Progenitor cell of endocrine pancreas (in vitro differentiated cells): Measurements from ENCODE around the gene MFSD8. TPM values are rescaled to one million over a fixed set of nuclear protein-coding genes. Genes with fewer than 3 reads are reported as not detected.

Experiments
- DNase-seq: peaks from one replicate; pipeline ENCODE4 v3.0.0; 2021; ENCODE audit warnings: low spot score; ENCODE audit not compliant: unreplicated experiment
- H3K27ac Mint-ChIP-seq: 2 replicates; pipeline ENCODE4 v1.8.0; 2021; ENCODE audit warnings: mild to moderate bottlenecking, moderate library complexity, mixed read lengths
- H3K27me3 Mint-ChIP-seq: 2 replicates; pipeline ENCODE4 v1.8.0; 2021; ENCODE audit warnings: mixed read lengths
- H3K36me3 Mint-ChIP-seq: 2 replicates; pipeline ENCODE4 v1.8.0; 2022; ENCODE audit warnings: mixed read lengths; ENCODE audit not compliant: insufficient read depth
- H3K4me1 Mint-ChIP-seq: 2 replicates; pipeline ENCODE4 v1.8.0; 2021; ENCODE audit warnings: low read depth, mixed read lengths
- H3K4me3 Mint-ChIP-seq: 2 replicates; pipeline ENCODE4 v1.8.0; 2021; ENCODE audit warnings: low read depth, mild to moderate bottlenecking, moderate library complexity, mixed read lengths
- H3K9me3 Mint-ChIP-seq: 2 replicates; pipeline ENCODE4 v1.8.0; 2021; ENCODE audit warnings: low read depth, mixed read lengths
- total RNA-seq: library from RNA; stranded (reverse); gene quantifications from 2 replicates; pipeline ENCODE4 v1.2.1, GENCODE V29; 2021
- TF ChIP-seq, protein P1 (sequence below): fragments of 200-600 bp; sonication (generic); IDR thresholded peaks from one replicate; pipeline ENCODE4 v1.5.0; 2021; ENCODE audit warnings: antibody characterized with exemption, mild to moderate bottlenecking; ENCODE audit not compliant: unreplicated experiment

The MFSD8 gene
- total RNA-seq, 1 donor from 2014 or later = 28.7 TPM

DNA sequence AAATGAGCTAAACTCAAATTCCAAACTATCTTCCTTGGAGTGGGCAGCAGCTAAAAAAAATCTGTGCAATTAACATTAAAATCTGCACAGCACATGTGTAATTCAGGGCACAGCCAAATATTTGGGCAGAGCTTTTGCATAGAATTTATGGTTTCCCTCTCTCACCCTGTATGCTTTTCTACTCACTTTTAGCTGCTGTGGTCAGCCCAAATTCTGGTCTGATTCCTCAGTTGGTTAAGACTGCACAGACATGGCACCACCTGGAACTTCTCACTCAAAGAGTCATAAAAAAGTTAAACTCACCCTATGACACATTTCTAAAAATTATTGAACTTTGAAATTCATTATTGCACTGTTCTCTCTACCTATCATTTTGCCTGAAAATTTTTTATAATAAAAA, 89.2 kb downstream of the MFSD8 start:
- H3K36me3 Mint-ChIP-seq = peaks cover 6% of the 10 kb centered on the region
- no peak for DNase-seq
- H3K27ac Mint-ChIP-seq = no peak overlapping the region
- H3K9me3 Mint-ChIP-seq = peaks cover 3% of the 10 kb centered on the region
- H3K27me3 Mint-ChIP-seq = no peaks in the 10 kb centered on the region
- no peak overlapping the region for H3K4me3 Mint-ChIP-seq
- peaks cover 3% of the 10 kb centered on the region for H3K4me1 Mint-ChIP-seq
- TF ChIP-seq, protein P1, sequence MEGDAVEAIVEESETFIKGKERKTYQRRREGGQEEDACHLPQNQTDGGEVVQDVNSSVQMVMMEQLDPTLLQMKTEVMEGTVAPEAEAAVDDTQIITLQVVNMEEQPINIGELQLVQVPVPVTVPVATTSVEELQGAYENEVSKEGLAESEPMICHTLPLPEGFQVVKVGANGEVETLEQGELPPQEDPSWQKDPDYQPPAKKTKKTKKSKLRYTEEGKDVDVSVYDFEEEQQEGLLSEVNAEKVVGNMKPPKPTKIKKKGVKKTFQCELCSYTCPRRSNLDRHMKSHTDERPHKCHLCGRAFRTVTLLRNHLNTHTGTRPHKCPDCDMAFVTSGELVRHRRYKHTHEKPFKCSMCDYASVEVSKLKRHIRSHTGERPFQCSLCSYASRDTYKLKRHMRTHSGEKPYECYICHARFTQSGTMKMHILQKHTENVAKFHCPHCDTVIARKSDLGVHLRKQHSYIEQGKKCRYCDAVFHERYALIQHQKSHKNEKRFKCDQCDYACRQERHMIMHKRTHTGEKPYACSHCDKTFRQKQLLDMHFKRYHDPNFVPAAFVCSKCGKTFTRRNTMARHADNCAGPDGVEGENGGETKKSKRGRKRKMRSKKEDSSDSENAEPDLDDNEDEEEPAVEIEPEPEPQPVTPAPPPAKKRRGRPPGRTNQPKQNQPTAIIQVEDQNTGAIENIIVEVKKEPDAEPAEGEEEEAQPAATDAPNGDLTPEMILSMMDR = no peak

DNA sequence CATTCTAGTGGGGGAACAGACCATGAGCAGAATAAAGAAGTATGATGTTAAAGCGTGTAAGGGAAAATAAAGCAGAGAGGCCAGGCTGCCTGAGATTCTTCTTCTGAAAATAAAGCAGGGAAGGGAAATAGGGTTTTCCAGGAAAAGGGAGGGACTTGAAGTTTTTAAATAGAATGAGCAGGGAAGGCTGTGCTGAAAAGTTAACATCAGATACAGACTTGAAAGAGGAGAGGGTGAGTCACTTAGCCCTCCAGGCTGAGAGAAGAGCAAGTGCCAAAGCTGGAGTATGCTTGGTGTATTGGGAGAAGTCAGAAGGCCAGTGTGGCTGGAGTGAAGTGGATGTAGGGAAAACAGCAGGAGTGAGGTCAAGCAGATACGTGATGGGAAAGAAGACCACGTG, 94.3 kb downstream of the MFSD8 start:
- Mint-ChIP-seq H3K27me3 (no peaks in the 10 kb centered on the region), H3K4me3 (no peak overlapping the region), H3K9me3 (peaks cover 3% of the 10 kb centered on the region), H3K27ac (no peak overlapping the region), H3K4me1 (no peaks in the 10 kb centered on the region), H3K36me3 (peaks cover 6% of the 10 kb centered on the region)
- TF ChIP-seq, protein P1 = no peak
- no peak for DNase-seq

DNA sequence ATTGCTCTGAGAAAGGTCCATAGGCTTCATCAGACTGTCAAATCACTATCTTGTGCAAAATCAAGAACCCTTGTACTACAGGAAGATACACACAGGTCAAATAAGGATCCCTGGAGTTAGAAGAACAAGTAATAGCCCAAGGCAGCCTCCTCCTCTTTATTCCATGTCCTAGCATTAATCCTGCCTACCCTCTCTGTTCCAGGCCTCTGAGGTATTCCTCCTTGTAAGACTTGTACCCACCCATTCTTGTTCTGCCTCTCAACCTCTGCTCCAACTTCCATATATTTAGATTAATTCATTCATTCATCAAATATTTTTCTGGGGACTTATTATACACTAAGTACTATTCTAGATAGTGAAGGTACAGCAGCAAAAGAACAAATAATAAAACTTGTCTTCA, 94.7 kb downstream of the MFSD8 start:
- Mint-ChIP-seq H3K36me3 (peaks cover 6% of the 10 kb centered on the region), H3K27ac (no peak overlapping the region), H3K4me1 (no peaks in the 10 kb centered on the region), H3K27me3 (no peaks in the 10 kb centered on the region), H3K9me3 (peaks cover 3% of the 10 kb centered on the region), H3K4me3 (no peak overlapping the region)
- no peak for DNase-seq
- TF ChIP-seq, protein P1 = no peak

DNA sequence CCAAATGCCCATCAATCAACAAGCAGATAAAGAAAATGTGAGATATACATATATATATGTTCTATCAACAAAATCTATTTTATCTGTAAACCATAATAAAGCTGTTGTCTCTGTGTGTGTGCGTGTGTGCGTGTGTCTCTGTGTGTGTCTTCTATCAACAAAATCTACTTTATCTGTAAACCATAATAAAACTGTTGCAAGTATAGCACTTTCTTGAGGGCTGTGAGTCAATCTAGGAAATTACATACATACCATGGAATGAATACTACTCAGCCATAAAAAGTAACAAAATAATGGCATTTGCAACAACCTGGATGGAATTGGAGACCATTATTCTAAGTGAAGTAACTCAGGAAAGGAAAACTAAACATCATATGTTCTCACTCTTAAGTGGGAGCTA, 96.8 kb downstream of the MFSD8 start:
- Mint-ChIP-seq H3K9me3 (no peaks in the 10 kb centered on the region), H3K4me3 (no peak overlapping the region), H3K27ac (no peak overlapping the region), H3K4me1 (no peaks in the 10 kb centered on the region), H3K27me3 (no peaks in the 10 kb centered on the region), H3K36me3 (peaks cover 2% of the 10 kb centered on the region)
- no peak for DNase-seq
- TF ChIP-seq, protein P1 = no peak

Other genes with a start within 250 kb of the MFSD8 start
- not detected in 2 replicates for gene SLC25A31, start 234.8 kb downstream of the MFSD8 start, total RNA-seq
- gene HSPA4L, start 182.9 kb downstream of the MFSD8 start, total RNA-seq = 3.5 and 4.8 TPM in 2 replicates
- 21.7 and 24.7 TPM in 2 replicates for gene PLK4, start 84.3 kb downstream of the MFSD8 start, total RNA-seq
- gene ABHD18, start 233 bp upstream of the MFSD8 start, total RNA-seq = 19.4 and 19.9 TPM in 2 replicates
- gene LARP1B, start 96.1 kb upstream of the MFSD8 start, total RNA-seq = 22.3 and 23.2 TPM in 2 replicates